Caco-2 (cell line): ENCODE data around the gene C1orf74. TPM values are rescaled to one million over a fixed set of nuclear protein-coding genes. Genes with fewer than 3 reads are reported as not detected.

Source experiments
- BruUV-seq: library from RNA; stranded (reverse); fragments of 400-500 nt; replicated peaks from 2 replicates; lab custom pipeline; 2021; lab: Mats Ljungman, UMichigan
- CTCF ChIA-PET: fragments of 300-600 bp; sonication (Branson Sonifier 250); formaldehyde crosslinking; loops from one replicate; lab custom pipeline; 2022; ENCODE audit warnings: antibody characterized with exemption; lab: Charles Lee
- POLR2A ChIA-PET: fragments of 300-600 bp; sonication (Branson Sonifier 250); formaldehyde crosslinking; loops from one replicate; lab custom pipeline; 2022; ENCODE audit warnings: antibody characterized with exemption; lab: Charles Lee
- DNase-seq, 2 experiments: peaks; one replicate each; pipeline versions ENCODE4 v3.0.0 to v3.0.0-alpha.2; 2020 to 2022
- H3K27me3 ChIP-seq: replicated peaks from 2 replicates; pipeline ENCODE4 v1.6.0; 2011; ENCODE audit warnings: low read length; ENCODE audit not compliant: control insufficient read depth, insufficient read depth
- H3K36me3 ChIP-seq: 2 replicates; pipeline ENCODE4 v1.5.1; 2011; ENCODE audit warnings: low read length; ENCODE audit not compliant: control insufficient read depth, insufficient read depth
- H3K4me1 ChIP-seq: fragments of 250-450 bp; sonication (Bioruptor Pico); 2 replicates; pipeline ENCODE4 v1.5.1; 2020; ENCODE audit warnings: mild to moderate bottlenecking
- H3K4me3 ChIP-seq: 2 replicates; pipeline ENCODE4 v1.5.1; 2011; ENCODE audit warnings: low read depth, mild to moderate bottlenecking, control low read depth, low read length
- H3K9me3 ChIP-seq: fragments of 250-450 bp; sonication (Bioruptor Pico); 2 replicates; pipeline ENCODE4 v1.5.1; 2020; ENCODE audit warnings: mild to moderate bottlenecking, moderate library complexity
- H3K27ac Mint-ChIP-seq: one replicate; pipeline ENCODE4 v1.8.0; 2022; ENCODE audit warnings: mixed read lengths; ENCODE audit not compliant: unreplicated experiment
- H3K27me3 Mint-ChIP-seq: one replicate; pipeline ENCODE4 v1.8.0; 2022; ENCODE audit warnings: mixed read lengths; ENCODE audit not compliant: insufficient read depth, unreplicated experiment
- H3K36me3 Mint-ChIP-seq: one replicate; pipeline ENCODE4 v1.8.0; 2022; ENCODE audit warnings: mild to moderate bottlenecking, mixed read lengths; ENCODE audit not compliant: insufficient read depth, unreplicated experiment
- H3K4me1 Mint-ChIP-seq: one replicate; pipeline ENCODE4 v1.8.0; 2022; ENCODE audit warnings: low read depth, mixed read lengths; ENCODE audit not compliant: unreplicated experiment
- H3K4me3 Mint-ChIP-seq: one replicate; pipeline ENCODE4 v1.8.0; 2022; ENCODE audit warnings: mild to moderate bottlenecking, moderate library complexity, mixed read lengths; ENCODE audit not compliant: unreplicated experiment
- H3K9me3 Mint-ChIP-seq: one replicate; pipeline ENCODE4 v1.8.0; 2022; ENCODE audit warnings: mixed read lengths; ENCODE audit not compliant: unreplicated experiment
- intact Hi-C: fragments of 100-400 bp; cut with micrococcal nuclease; formaldehyde crosslinking; loops from one replicate; pipeline ENCODE4 v1.10.0; 2022; ENCODE audit not compliant: unreplicated experiment
- total RNA-seq: library from RNA; stranded (reverse); gene quantifications from 2 replicates; pipeline ENCODE4 v1.2.3, GENCODE V29; 2022
- TF ChIP-seq, protein P1 (sequence below), 2 experiments: fragments of 200-600 bp in 1 of 2; IDR thresholded peaks; 1 replicate in 1 of 2; 2 replicates in 1 of 2; pipeline versions ENCODE4 v1.5.1 to v1.8.0; 2011 to 2022; ENCODE audit warnings: antibody characterized with exemption in 1 of 2, control low read depth in 1 of 2, inconsistent platforms in 1 of 2, low read depth in 1 of 2, low read length in 1 of 2, mild to moderate bottlenecking in 1 of 2, moderate library complexity in 1 of 2; ENCODE audit not compliant: insufficient read depth in 1 of 2, severe bottlenecking in 1 of 2, unreplicated experiment in 1 of 2

C1orf74 gene
- total RNA-seq, 1 experiment from 2014 or later = 4.5 TPM

DNA sequence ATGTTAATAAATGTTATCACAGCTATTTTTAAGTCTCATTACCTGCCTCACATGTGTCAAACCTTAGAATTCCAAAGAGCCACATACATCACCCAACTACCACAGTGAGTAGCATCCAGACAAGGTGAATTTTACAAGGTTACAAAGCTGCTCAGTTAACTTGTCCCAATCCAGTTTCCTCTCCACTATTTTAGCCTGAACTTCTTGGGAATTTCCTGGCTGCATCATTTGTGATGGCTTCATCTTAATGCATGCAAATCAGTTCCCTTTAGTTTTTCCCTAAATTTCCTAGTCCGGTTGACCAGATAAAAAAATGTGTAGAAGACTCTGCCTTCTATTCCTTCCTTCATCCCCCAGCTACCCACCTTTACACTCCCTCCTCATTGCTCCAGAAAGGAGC lies 29.1 kb downstream of the C1orf74 start:
- ChIA-PET CTCF (interaction anchor here (1.4 kb wide), 1 partner anchor 9 kb away, joined by 3 read pairs; no protein-coding TSS in a partner anchor), POLR2A (no interaction called here)
- Histone ChIP-seq H3K4me1 (no peaks in the 10 kb centered on the region), H3K9me3 (no peaks in the 10 kb centered on the region), H3K36me3 (no peaks in the 10 kb centered on the region), H3K27me3 (no peaks in the 10 kb centered on the region), H3K4me3 (no peak overlapping the region)
- H3K9me3 Mint-ChIP-seq = no peaks in the 10 kb centered on the region
- TF ChIP-seq, protein P1, sequence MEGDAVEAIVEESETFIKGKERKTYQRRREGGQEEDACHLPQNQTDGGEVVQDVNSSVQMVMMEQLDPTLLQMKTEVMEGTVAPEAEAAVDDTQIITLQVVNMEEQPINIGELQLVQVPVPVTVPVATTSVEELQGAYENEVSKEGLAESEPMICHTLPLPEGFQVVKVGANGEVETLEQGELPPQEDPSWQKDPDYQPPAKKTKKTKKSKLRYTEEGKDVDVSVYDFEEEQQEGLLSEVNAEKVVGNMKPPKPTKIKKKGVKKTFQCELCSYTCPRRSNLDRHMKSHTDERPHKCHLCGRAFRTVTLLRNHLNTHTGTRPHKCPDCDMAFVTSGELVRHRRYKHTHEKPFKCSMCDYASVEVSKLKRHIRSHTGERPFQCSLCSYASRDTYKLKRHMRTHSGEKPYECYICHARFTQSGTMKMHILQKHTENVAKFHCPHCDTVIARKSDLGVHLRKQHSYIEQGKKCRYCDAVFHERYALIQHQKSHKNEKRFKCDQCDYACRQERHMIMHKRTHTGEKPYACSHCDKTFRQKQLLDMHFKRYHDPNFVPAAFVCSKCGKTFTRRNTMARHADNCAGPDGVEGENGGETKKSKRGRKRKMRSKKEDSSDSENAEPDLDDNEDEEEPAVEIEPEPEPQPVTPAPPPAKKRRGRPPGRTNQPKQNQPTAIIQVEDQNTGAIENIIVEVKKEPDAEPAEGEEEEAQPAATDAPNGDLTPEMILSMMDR (IDR thresholded peaks at IDR 0.05; ENCODE audit: insufficient read depth in 1 of 2, low read depth in 1 of 2, low read length in 1 of 2, severe bottlenecking in 1 of 2, unreplicated experiment in 1 of 2) = no peak
- BruUV-seq = no TSS peak
- no peak overlapping the region for H3K27ac Mint-ChIP-seq
- no peak overlapping the region for H3K4me3 Mint-ChIP-seq
- DNase-seq = no peak
- no peaks in the 10 kb centered on the region for H3K4me1 Mint-ChIP-seq
- no peaks in the 10 kb centered on the region for H3K27me3 Mint-ChIP-seq
- intact Hi-C loops = no loop called here
- H3K36me3 Mint-ChIP-seq = no peaks in the 10 kb centered on the region

DNA sequence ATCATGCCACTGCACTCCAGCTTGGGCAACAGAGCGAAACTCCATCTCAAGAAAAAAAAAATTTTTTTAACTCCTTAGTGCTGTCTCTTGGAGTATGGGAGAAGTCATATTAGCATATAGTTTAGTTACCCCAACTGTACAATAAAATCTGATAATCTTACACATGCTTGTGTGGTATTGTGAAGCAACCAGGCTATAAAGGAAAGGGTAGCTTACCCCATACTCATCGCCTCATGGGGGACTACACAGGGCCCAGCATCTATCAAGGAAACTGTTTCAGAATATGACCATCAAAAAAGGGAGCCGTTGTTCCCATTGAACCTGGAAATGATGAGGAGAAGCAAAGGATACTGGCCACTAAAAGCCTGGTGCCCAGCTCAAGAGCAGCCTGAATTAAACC lies 31.5 kb downstream of the C1orf74 start:
- POLR2A ChIA-PET = no interaction called here
- Histone ChIP-seq H3K4me3 (no peak overlapping the region), H3K9me3 (no peaks in the 10 kb centered on the region), H3K27me3 (no peaks in the 10 kb centered on the region), H3K4me1 (peaks cover 5% of the 10 kb centered on the region; the same call in 1 of the 2 replicates), H3K36me3 (no peaks in the 10 kb centered on the region)
- BruUV-seq = no TSS peak
- CTCF ChIA-PET = interaction anchor here (0.6 kb wide), 1 partner anchor 162 kb away, joined by 3 read pairs; no protein-coding TSS in a partner anchor
- Mint-ChIP-seq H3K4me1 (peaks cover 7% of the 10 kb centered on the region), H3K27ac (no peak overlapping the region), H3K4me3 (no peak overlapping the region), H3K9me3 (no peaks in the 10 kb centered on the region), H3K36me3 (no peaks in the 10 kb centered on the region), H3K27me3 (no peaks in the 10 kb centered on the region)
- no peak for DNase-seq
- TF ChIP-seq, protein P1 (IDR thresholded peaks at IDR 0.05; ENCODE audit: insufficient read depth in 1 of 2, low read depth in 1 of 2, low read length in 1 of 2, severe bottlenecking in 1 of 2, unreplicated experiment in 1 of 2) = no peak
- intact Hi-C loops = no loop called here

DNA sequence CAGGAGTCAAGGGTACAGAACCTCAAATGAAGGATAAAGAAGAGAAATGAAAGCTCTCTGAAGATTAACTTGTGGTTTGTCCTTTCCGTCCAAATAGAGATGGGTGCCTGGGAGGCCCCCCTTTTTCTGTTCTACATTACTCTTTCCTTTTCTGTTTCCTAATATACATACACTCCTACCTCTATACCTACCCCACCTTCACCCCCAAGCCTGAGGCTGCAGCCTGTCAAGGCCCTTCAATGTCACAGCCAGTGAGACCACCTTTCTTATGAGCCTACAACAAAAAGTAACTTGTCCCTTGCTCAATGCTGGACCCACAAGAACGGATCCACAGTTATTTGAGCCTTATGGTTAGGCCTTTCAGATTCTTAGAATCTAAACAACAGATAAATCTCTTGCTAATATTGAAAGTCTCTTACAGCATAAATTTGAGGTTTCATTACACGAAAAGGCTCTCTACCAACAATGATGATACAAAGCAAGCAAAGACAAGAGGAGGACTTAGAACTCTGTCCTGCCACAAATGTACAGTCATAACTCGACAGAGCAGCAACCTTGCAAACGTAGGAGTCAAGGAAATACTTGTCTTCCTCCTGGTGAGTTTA lies 32.6 kb downstream of the C1orf74 start:
- TF ChIP-seq, protein P1 (IDR thresholded peaks at IDR 0.05; ENCODE audit: insufficient read depth in 1 of 2, low read depth in 1 of 2, low read length in 1 of 2, severe bottlenecking in 1 of 2, unreplicated experiment in 1 of 2) = no peak
- H3K27me3 ChIP-seq = no peaks in the 10 kb centered on the region
- H3K4me3 ChIP-seq = no peak overlapping the region
- no peak for DNase-seq
- no peaks in the 10 kb centered on the region for H3K9me3 ChIP-seq
- intact Hi-C loops = no loop called here
- no peaks in the 10 kb centered on the region for H3K36me3 Mint-ChIP-seq
- no TSS peak for BruUV-seq
- no peak overlapping the region for H3K27ac Mint-ChIP-seq
- CTCF ChIA-PET = no interaction called here
- no peak overlapping the region for H3K4me3 Mint-ChIP-seq
- H3K4me1 ChIP-seq = peaks cover 13% of the 10 kb centered on the region
- POLR2A ChIA-PET = no interaction called here
- H3K36me3 ChIP-seq = no peaks in the 10 kb centered on the region
- H3K9me3 Mint-ChIP-seq = no peaks in the 10 kb centered on the region
- peaks cover 7% of the 10 kb centered on the region for H3K4me1 Mint-ChIP-seq
- no peaks in the 10 kb centered on the region for H3K27me3 Mint-ChIP-seq
